Keratinocyte (primary cell): ENCODE results near the gene WFDC1. TPM values are rescaled to one million over a fixed set of nuclear protein-coding genes. Genes with fewer than 3 reads are reported as not detected.

Experiments used
- DNase-seq: peaks from one replicate; pipeline ENCODE4 v3.0.0-alpha.2; 2011; ENCODE audit warnings: low read depth, missing footprints, low spot score
- FAIRE-seq: peaks from 2 replicates; lab custom pipeline; 2011; peaks lifted over from hg19 to GRCh38; lab: Jason Lieb, UNC
- H2AFZ ChIP-seq: 2 replicates; pipeline ENCODE4 v1.6.0; 2012; ENCODE audit warnings: low read length, control low read depth, inconsistent platforms; ENCODE audit not compliant: control insufficient read depth
- H3K27ac ChIP-seq: 2 replicates; pipeline ENCODE4 v1.5.1; 2011; ENCODE audit warnings: low read length; ENCODE audit not compliant: control insufficient read depth, insufficient read depth
- H3K27me3 ChIP-seq: 3 replicates; pipeline ENCODE4 v1.6.0; 2011; ENCODE audit warnings: low read length; ENCODE audit not compliant: control insufficient read depth, insufficient read depth; ENCODE audit errors: extremely low read depth
- H3K36me3 ChIP-seq, 2 experiments: 2 replicates in 1 of 2; 3 replicates in 1 of 2; pipeline ENCODE4 v1.5.1; 2011; ENCODE audit warnings: low read length in 2 of 2, mild to moderate bottlenecking in 1 of 2; ENCODE audit not compliant: control insufficient read depth in 2 of 2, insufficient read depth in 2 of 2; ENCODE audit errors: extremely low read depth in 1 of 2
- H3K4me1 ChIP-seq: 3 replicates; pipeline ENCODE4 v1.5.1; 2011; ENCODE audit warnings: low read length; ENCODE audit not compliant: control insufficient read depth, insufficient read depth; ENCODE audit errors: extremely low read depth
- H3K4me2 ChIP-seq: 3 replicates; pipeline ENCODE4 v1.6.0; 2011; ENCODE audit warnings: low read depth, low read length; ENCODE audit not compliant: control insufficient read depth, insufficient read depth; ENCODE audit errors: extremely low read depth
- H3K4me3 ChIP-seq, 3 experiments: fragments of 200-600 bp in 1 of 3; sonication (generic) in 1 of 3; 2 replicates in 2 of 3; 3 replicates in 1 of 3; pipeline ENCODE4 v1.5.1; 2011 to 2016; ENCODE audit warnings: low read length in 3 of 3, mild to moderate bottlenecking in 3 of 3, control low read depth in 2 of 3, inconsistent platforms in 1 of 3, low read depth in 1 of 3, mixed read lengths in 1 of 3, mixed run types in 1 of 3, moderate library complexity in 1 of 3; ENCODE audit not compliant: control insufficient read depth in 2 of 3, insufficient read depth in 2 of 3; ENCODE audit errors: extremely low read depth in 1 of 3
- H3K79me2 ChIP-seq: 2 replicates; pipeline ENCODE4 v1.6.0; 2012; ENCODE audit warnings: low read length; ENCODE audit not compliant: control insufficient read depth, insufficient read depth
- H3K9ac ChIP-seq: 3 replicates; pipeline ENCODE4 v1.6.0; 2011; ENCODE audit warnings: low read length; ENCODE audit not compliant: control insufficient read depth, insufficient read depth; ENCODE audit errors: extremely low read depth
- H3K9me1 ChIP-seq: 3 replicates; pipeline ENCODE4 v1.6.0; 2011; ENCODE audit warnings: low read length; ENCODE audit not compliant: control insufficient read depth, insufficient read depth; ENCODE audit errors: extremely low read depth
- H3K9me3 ChIP-seq: 2 replicates; pipeline ENCODE4 v1.5.1; 2012; ENCODE audit warnings: low read depth, low read length; ENCODE audit not compliant: control insufficient read depth
- H4K20me1 ChIP-seq: 3 replicates; pipeline ENCODE4 v1.6.0; 2011; ENCODE audit warnings: low read length; ENCODE audit not compliant: control insufficient read depth, insufficient read depth; ENCODE audit errors: extremely low read depth
- CTCF ChIP-seq, 3 experiments: IDR thresholded peaks in 1 of 3; conservative IDR thresholded peaks in 1 of 3; optimal IDR thresholded peaks in 1 of 3; 2 replicates in 2 of 3; 3 replicates in 1 of 3; pipeline versions ENCODE3 to v1.5.1; 2011; ENCODE audit warnings: low read length in 3 of 3, mild to moderate bottlenecking in 3 of 3, moderate library complexity in 2 of 3, control low read depth in 1 of 3, inconsistent platforms in 1 of 3; ENCODE audit not compliant: insufficient read depth in 2 of 3; ENCODE audit errors: extremely low read depth in 1 of 3
- EZH2 ChIP-seq: IDR thresholded peaks from one replicate; pipeline ENCODE4 v1.6.1; 2012; ENCODE audit warnings: inconsistent platforms, mild to moderate bottlenecking, low read length, moderate library complexity
- dilution Hi-C: fragments of 300-500 bp; cut with MboI; formaldehyde crosslinking; loops from one replicate; pipeline ENCODE4 v1.7.0; 2020; ENCODE audit warnings: low sequenced_read_pairs; ENCODE audit not compliant: extremely low pct_ligation_motif_present
- polyA plus RNA-seq, 5 experiments: library from polyadenylated mRNA; depleted of rRNA in 3 of 5; stranded (reverse) in 3 of 5; stranded (forward) in 1 of 5; unstranded in 1 of 5; fragments of >200 nt; gene quantifications; 1 replicate in 1 of 5; 2 replicates in 3 of 5; 3 replicates in 1 of 5; pipeline versions ENCODE4 v1.2.1 to v1.2.3, GENCODE V29; 2011 to 2012; ENCODE audit warnings: missing spikeins in 2 of 5, low read depth in 1 of 5, low replicate concordance in 1 of 5

The WFDC1 gene
- polyA plus RNA-seq, 1 donor (not counting 4 experiments of a cell fraction or from before 2014, with no cell fraction given): not detected

- no peak overlapping the region for H3K27ac ChIP-seq
- TF ChIP-seq EZH2: no peak
- TF ChIP-seq CTCF (optimal IDR thresholded peaks at IDR 0.05 in 1 of 3, IDR thresholded peaks at IDR 0.05 in 1 of 3, conservative IDR thresholded peaks at IDR 0.05 in 1 of 3; ENCODE audit: extremely low read depth in 1 of 3, insufficient read depth in 2 of 3, low read length in 3 of 3): peak; percentile 41 to 72 (median 57)
- no peaks in the 10 kb centered on the region for H4K20me1 ChIP-seq
- no peak overlapping the region for H3K4me2 ChIP-seq
- peaks cover 24% of the 10 kb centered on the region for H3K27me3 ChIP-seq
- FAIRE-seq (no peak), DNase-seq (no peak)
- no peak overlapping the region for H2AFZ ChIP-seq
- no peak overlapping the region for H3K4me3 ChIP-seq
- no peaks in the 10 kb centered on the region for H3K79me2 ChIP-seq
- no peaks in the 10 kb centered on the region for H3K36me3 ChIP-seq
- H3K9me1 ChIP-seq: no peaks in the 10 kb centered on the region
- no peaks in the 10 kb centered on the region for H3K9me3 ChIP-seq
- no peaks in the 10 kb centered on the region for H3K4me1 ChIP-seq
- no peak overlapping the region for H3K9ac ChIP-seq
- dilution Hi-C loops: no loop called here
Measured at GRCh38 chr16:84308120-84308519, 13.4 kb downstream of the WFDC1 start.

- DNase-seq (no peak), FAIRE-seq (no peak)
- Histone ChIP-seq H3K4me1 (no peaks in the 10 kb centered on the region), H3K27me3 (peaks cover 28% of the 10 kb centered on the region), H3K4me3 (no peak overlapping the region), H3K27ac (no peak overlapping the region), H3K9me1 (no peaks in the 10 kb centered on the region), H3K79me2 (no peaks in the 10 kb centered on the region), H2AFZ (no peak overlapping the region), H3K36me3 (no peaks in the 10 kb centered on the region), H3K9me3 (no peaks in the 10 kb centered on the region), H4K20me1 (no peaks in the 10 kb centered on the region), H3K4me2 (no peak overlapping the region), H3K9ac (no peak overlapping the region)
- dilution Hi-C loops: no loop called here
- TF ChIP-seq CTCF (optimal IDR thresholded peaks at IDR 0.05 in 1 of 3, IDR thresholded peaks at IDR 0.05 in 1 of 3, conservative IDR thresholded peaks at IDR 0.05 in 1 of 3; ENCODE audit: extremely low read depth in 1 of 3, insufficient read depth in 2 of 3, low read length in 3 of 3): no peak
- no peak for TF ChIP-seq EZH2
Measured at GRCh38 chr16:84310642-84311041, 16.0 kb downstream of the WFDC1 start.
